Measurements from ENCODE around the gene MBD5.

DNA sequence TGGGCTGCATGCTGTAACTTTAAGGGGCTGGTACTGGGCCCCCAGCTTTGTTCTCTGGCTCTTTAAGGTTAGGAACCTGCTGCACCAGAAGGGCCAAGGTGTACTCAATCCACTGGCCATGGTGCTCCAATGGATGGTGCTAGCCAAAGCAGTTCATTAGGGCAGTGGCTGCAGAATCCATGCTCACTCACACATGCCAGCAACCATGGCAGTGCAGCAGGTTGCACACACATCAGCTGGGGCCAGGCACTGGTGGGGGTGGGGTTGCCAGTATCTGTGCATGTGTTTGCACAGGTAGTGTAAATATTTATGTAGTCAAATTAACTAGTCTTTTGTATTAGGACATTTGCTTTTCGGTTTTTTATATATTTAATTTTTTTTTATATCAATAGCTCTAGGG is 395.4 kb downstream of the MBD5 start:
- TF ChIP-seq, protein P1, sequence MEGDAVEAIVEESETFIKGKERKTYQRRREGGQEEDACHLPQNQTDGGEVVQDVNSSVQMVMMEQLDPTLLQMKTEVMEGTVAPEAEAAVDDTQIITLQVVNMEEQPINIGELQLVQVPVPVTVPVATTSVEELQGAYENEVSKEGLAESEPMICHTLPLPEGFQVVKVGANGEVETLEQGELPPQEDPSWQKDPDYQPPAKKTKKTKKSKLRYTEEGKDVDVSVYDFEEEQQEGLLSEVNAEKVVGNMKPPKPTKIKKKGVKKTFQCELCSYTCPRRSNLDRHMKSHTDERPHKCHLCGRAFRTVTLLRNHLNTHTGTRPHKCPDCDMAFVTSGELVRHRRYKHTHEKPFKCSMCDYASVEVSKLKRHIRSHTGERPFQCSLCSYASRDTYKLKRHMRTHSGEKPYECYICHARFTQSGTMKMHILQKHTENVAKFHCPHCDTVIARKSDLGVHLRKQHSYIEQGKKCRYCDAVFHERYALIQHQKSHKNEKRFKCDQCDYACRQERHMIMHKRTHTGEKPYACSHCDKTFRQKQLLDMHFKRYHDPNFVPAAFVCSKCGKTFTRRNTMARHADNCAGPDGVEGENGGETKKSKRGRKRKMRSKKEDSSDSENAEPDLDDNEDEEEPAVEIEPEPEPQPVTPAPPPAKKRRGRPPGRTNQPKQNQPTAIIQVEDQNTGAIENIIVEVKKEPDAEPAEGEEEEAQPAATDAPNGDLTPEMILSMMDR (conservative IDR thresholded peaks at IDR 0.05): no peak
- no peak for TF ChIP-seq ZFX (IDR thresholded peaks at IDR 0.05)
